Caco-2 (cell line): ENCODE data around the gene ATRX. TPM values are rescaled to one million over a fixed set of nuclear protein-coding genes. Genes with fewer than 3 reads are reported as not detected.

ENCODE experiments used
- BruUV-seq: library from RNA; stranded (reverse); fragments of 400-500 nt; replicated peaks from 2 replicates; lab custom pipeline; 2021; lab: Mats Ljungman, UMichigan
- CTCF ChIA-PET: fragments of 300-600 bp; sonication (Branson Sonifier 250); formaldehyde crosslinking; loops from one replicate; lab custom pipeline; 2022; ENCODE audit warnings: antibody characterized with exemption; lab: Charles Lee
- POLR2A ChIA-PET: fragments of 300-600 bp; sonication (Branson Sonifier 250); formaldehyde crosslinking; loops from one replicate; lab custom pipeline; 2022; ENCODE audit warnings: antibody characterized with exemption; lab: Charles Lee
- DNase-seq, 2 experiments: peaks; one replicate each; pipeline versions ENCODE4 v3.0.0 to v3.0.0-alpha.2; 2020 to 2022
- H3K27me3 ChIP-seq: replicated peaks from 2 replicates; pipeline ENCODE4 v1.6.0; 2011; ENCODE audit warnings: low read length; ENCODE audit not compliant: control insufficient read depth, insufficient read depth
- H3K36me3 ChIP-seq: 2 replicates; pipeline ENCODE4 v1.5.1; 2011; ENCODE audit warnings: low read length; ENCODE audit not compliant: control insufficient read depth, insufficient read depth
- H3K4me1 ChIP-seq: fragments of 250-450 bp; sonication (Bioruptor Pico); 2 replicates; pipeline ENCODE4 v1.5.1; 2020; ENCODE audit warnings: mild to moderate bottlenecking
- H3K4me3 ChIP-seq: 2 replicates; pipeline ENCODE4 v1.5.1; 2011; ENCODE audit warnings: low read depth, mild to moderate bottlenecking, control low read depth, low read length
- H3K9me3 ChIP-seq: fragments of 250-450 bp; sonication (Bioruptor Pico); 2 replicates; pipeline ENCODE4 v1.5.1; 2020; ENCODE audit warnings: mild to moderate bottlenecking, moderate library complexity
- H3K27ac Mint-ChIP-seq: one replicate; pipeline ENCODE4 v1.8.0; 2022; ENCODE audit warnings: mixed read lengths; ENCODE audit not compliant: unreplicated experiment
- H3K27me3 Mint-ChIP-seq: one replicate; pipeline ENCODE4 v1.8.0; 2022; ENCODE audit warnings: mixed read lengths; ENCODE audit not compliant: insufficient read depth, unreplicated experiment
- H3K36me3 Mint-ChIP-seq: one replicate; pipeline ENCODE4 v1.8.0; 2022; ENCODE audit warnings: mild to moderate bottlenecking, mixed read lengths; ENCODE audit not compliant: insufficient read depth, unreplicated experiment
- H3K4me1 Mint-ChIP-seq: one replicate; pipeline ENCODE4 v1.8.0; 2022; ENCODE audit warnings: low read depth, mixed read lengths; ENCODE audit not compliant: unreplicated experiment
- H3K4me3 Mint-ChIP-seq: one replicate; pipeline ENCODE4 v1.8.0; 2022; ENCODE audit warnings: mild to moderate bottlenecking, moderate library complexity, mixed read lengths; ENCODE audit not compliant: unreplicated experiment
- H3K9me3 Mint-ChIP-seq: one replicate; pipeline ENCODE4 v1.8.0; 2022; ENCODE audit warnings: mixed read lengths; ENCODE audit not compliant: unreplicated experiment
- CTCF ChIP-seq, 2 experiments: fragments of 200-600 bp in 1 of 2; IDR thresholded peaks; 1 replicate in 1 of 2; 2 replicates in 1 of 2; pipeline versions ENCODE4 v1.5.1 to v1.8.0; 2011 to 2022; ENCODE audit warnings: antibody characterized with exemption in 1 of 2, control low read depth in 1 of 2, inconsistent platforms in 1 of 2, low read depth in 1 of 2, low read length in 1 of 2, mild to moderate bottlenecking in 1 of 2, moderate library complexity in 1 of 2; ENCODE audit not compliant: insufficient read depth in 1 of 2, severe bottlenecking in 1 of 2, unreplicated experiment in 1 of 2
- intact Hi-C: fragments of 100-400 bp; cut with micrococcal nuclease; formaldehyde crosslinking; loops from one replicate; pipeline ENCODE4 v1.10.0; 2022; ENCODE audit not compliant: unreplicated experiment
- total RNA-seq: library from RNA; stranded (reverse); gene quantifications from 2 replicates; pipeline ENCODE4 v1.2.3, GENCODE V29; 2022

The ATRX gene
- total RNA-seq, 1 experiment from 2014 or later: 61.2 TPM

GRCh38 chrX:77795124-77795523 lies 9.1 kb upstream of the ATRX start:
- no peak for TF ChIP-seq CTCF (IDR thresholded peaks at IDR 0.05; ENCODE audit: insufficient read depth in 1 of 2, low read depth in 1 of 2, low read length in 1 of 2, severe bottlenecking in 1 of 2, unreplicated experiment in 1 of 2)
- ChIA-PET CTCF (no interaction called here), POLR2A (no interaction called here)
- Mint-ChIP-seq H3K4me3 (no peak overlapping the region), H3K27me3 (no peaks in the 10 kb centered on the region), H3K36me3 (no peaks in the 10 kb centered on the region), H3K9me3 (no peaks in the 10 kb centered on the region), H3K27ac (no peak overlapping the region), H3K4me1 (no peaks in the 10 kb centered on the region)
- Histone ChIP-seq H3K9me3 (no peaks in the 10 kb centered on the region), H3K27me3 (no peaks in the 10 kb centered on the region), H3K36me3 (no peaks in the 10 kb centered on the region), H3K4me1 (no peaks in the 10 kb centered on the region), H3K4me3 (no peak overlapping the region)
- no TSS peak for BruUV-seq
- intact Hi-C loops: no loop called here
- no peak for DNase-seq

- intact Hi-C loops: no loop called here
Measured at GRCh38 chrX:77793946-77794345, 7.9 kb upstream of the ATRX start.

GRCh38 chrX:77788050-77788449 lies 2.0 kb upstream of the ATRX start:
- Histone ChIP-seq H3K4me3 (no peak overlapping the region; the same call in 1 of the 2 replicates), H3K27me3 (no peaks in the 10 kb centered on the region), H3K4me1 (peaks cover 4% of the 10 kb centered on the region; the same call in 1 of the 2 replicates), H3K36me3 (no peaks in the 10 kb centered on the region), H3K9me3 (no peaks in the 10 kb centered on the region)
- Mint-ChIP-seq H3K36me3 (peaks cover 10% of the 10 kb centered on the region), H3K9me3 (no peaks in the 10 kb centered on the region), H3K27me3 (no peaks in the 10 kb centered on the region), H3K27ac (no peak overlapping the region), H3K4me1 (no peaks in the 10 kb centered on the region), H3K4me3 (peak overlapping the region; percentile 42)
- no TSS peak for BruUV-seq
- no peak for TF ChIP-seq CTCF (IDR thresholded peaks at IDR 0.05; ENCODE audit: insufficient read depth in 1 of 2, low read depth in 1 of 2, low read length in 1 of 2, severe bottlenecking in 1 of 2, unreplicated experiment in 1 of 2)
- CTCF ChIA-PET: no interaction called here
- POLR2A ChIA-PET: no interaction called here
- DNase-seq: peak; percentile 35 to 49
- intact Hi-C loops: loop anchor here (5.0 to 10.0 kb wide), 2 partner anchors 109 to 317 kb away; partner anchors contain the start of genes COX7B, MAGT1 and PGK1

More at GRCh38 chrX:77793946-77794345, 7.9 kb upstream of the ATRX start:
- TF ChIP-seq CTCF (IDR thresholded peaks at IDR 0.05; ENCODE audit: insufficient read depth in 1 of 2, low read depth in 1 of 2, low read length in 1 of 2, severe bottlenecking in 1 of 2, unreplicated experiment in 1 of 2): no peak
- Mint-ChIP-seq H3K4me1 (no peaks in the 10 kb centered on the region), H3K27ac (no peak overlapping the region), H3K9me3 (no peaks in the 10 kb centered on the region), H3K27me3 (no peaks in the 10 kb centered on the region), H3K4me3 (no peak overlapping the region), H3K36me3 (no peaks in the 10 kb centered on the region)
- Histone ChIP-seq H3K4me1 (no peaks in the 10 kb centered on the region), H3K4me3 (no peak overlapping the region), H3K9me3 (no peaks in the 10 kb centered on the region), H3K27me3 (no peaks in the 10 kb centered on the region), H3K36me3 (no peaks in the 10 kb centered on the region)
- BruUV-seq: no TSS peak
- ChIA-PET POLR2A (no interaction called here), CTCF (no interaction called here)
- no peak for DNase-seq
